DOHH2 (cell line): Measurements from ENCODE around the gene FBLN1.

Source experiments
- H3F3A ChIP-seq: fragments of 200-600 bp; sonication (generic), shearing (Covaris generic); 2 replicates; pipeline ENCODE4 v1.6.0; 2016; ENCODE audit warnings: antibody characterized with exemption, mild to moderate bottlenecking; ENCODE audit not compliant: control insufficient read depth, insufficient read depth
- H3K27ac ChIP-seq: fragments of 200-600 bp; sonication (generic); 2 replicates; pipeline ENCODE4 v1.5.1; 2014; ENCODE audit warnings: low read depth, mild to moderate bottlenecking, low read length, moderate library complexity
- H3K27me3 ChIP-seq: fragments of 200-600 bp; sonication (generic); 2 replicates; pipeline ENCODE4 v1.6.1; 2014; ENCODE audit warnings: mild to moderate bottlenecking, low read length, mixed read lengths; ENCODE audit not compliant: control insufficient read depth
- H3K36me3 ChIP-seq: fragments of 200-600 bp; sonication (generic); 2 replicates; pipeline ENCODE4 v1.6.1; 2014; ENCODE audit warnings: mild to moderate bottlenecking, low read length, moderate library complexity, mixed read lengths; ENCODE audit not compliant: control insufficient read depth
- H3K4me1 ChIP-seq: fragments of 200-600 bp; sonication (generic); 2 replicates; pipeline ENCODE4 v1.6.1; 2014; ENCODE audit warnings: mild to moderate bottlenecking, low read length, mixed read lengths; ENCODE audit not compliant: control insufficient read depth
- H3K4me2 ChIP-seq: fragments of 200-600 bp; sonication (generic); 2 replicates; pipeline ENCODE4 v1.6.0; 2014; ENCODE audit warnings: mild to moderate bottlenecking, low read length, moderate library complexity
- H3K4me3 ChIP-seq: fragments of 200-600 bp; sonication (generic); 2 replicates; pipeline ENCODE4 v1.5.1; 2014; ENCODE audit warnings: mild to moderate bottlenecking, low read length, mixed read lengths
- H3K79me2 ChIP-seq: fragments of 200-600 bp; sonication (generic); 2 replicates; pipeline ENCODE4 v1.6.1; 2014; ENCODE audit warnings: mild to moderate bottlenecking, low read length, mixed read lengths; ENCODE audit not compliant: control insufficient read depth
- H3K9me2 ChIP-seq: fragments of 200-600 bp; sonication (generic); replicated peaks from 2 replicates; pipeline ENCODE4 v1.6.1; 2014; ENCODE audit warnings: mild to moderate bottlenecking, low read length, mixed read lengths; ENCODE audit not compliant: control insufficient read depth
- H3K9me3 ChIP-seq: fragments of 200-600 bp; sonication (generic); 2 replicates; pipeline ENCODE4 v1.6.1; 2014; ENCODE audit warnings: antibody characterized with exemption, low read length, mixed read lengths; ENCODE audit not compliant: control insufficient read depth, insufficient read depth
- H4K20me1 ChIP-seq: fragments of 200-600 bp; sonication (generic); 2 replicates; pipeline ENCODE4 v1.6.0; 2014; ENCODE audit warnings: low read depth, mild to moderate bottlenecking, antibody characterized with exemption, low read length, moderate library complexity; ENCODE audit not compliant: control insufficient read depth, insufficient read depth
- EZH2phosphoT487 ChIP-seq: fragments of 200-600 bp; sonication (generic); IDR thresholded peaks from 2 replicates; pipeline ENCODE4 v1.6.1; 2017; ENCODE audit warnings: borderline replicate concordance, mild to moderate bottlenecking, antibody characterized with exemption, low read length, moderate library complexity, mixed read lengths
- TF ChIP-seq, protein P1 (sequence below): fragments of 200-600 bp; sonication (generic); IDR thresholded peaks from one replicate; pipeline ENCODE4 v1.5.1; 2014; ENCODE audit warnings: antibody characterized with exemption, mild to moderate bottlenecking, low read depth, low read length; ENCODE audit not compliant: poor library complexity, severe bottlenecking

Gene FBLN1

DNA sequence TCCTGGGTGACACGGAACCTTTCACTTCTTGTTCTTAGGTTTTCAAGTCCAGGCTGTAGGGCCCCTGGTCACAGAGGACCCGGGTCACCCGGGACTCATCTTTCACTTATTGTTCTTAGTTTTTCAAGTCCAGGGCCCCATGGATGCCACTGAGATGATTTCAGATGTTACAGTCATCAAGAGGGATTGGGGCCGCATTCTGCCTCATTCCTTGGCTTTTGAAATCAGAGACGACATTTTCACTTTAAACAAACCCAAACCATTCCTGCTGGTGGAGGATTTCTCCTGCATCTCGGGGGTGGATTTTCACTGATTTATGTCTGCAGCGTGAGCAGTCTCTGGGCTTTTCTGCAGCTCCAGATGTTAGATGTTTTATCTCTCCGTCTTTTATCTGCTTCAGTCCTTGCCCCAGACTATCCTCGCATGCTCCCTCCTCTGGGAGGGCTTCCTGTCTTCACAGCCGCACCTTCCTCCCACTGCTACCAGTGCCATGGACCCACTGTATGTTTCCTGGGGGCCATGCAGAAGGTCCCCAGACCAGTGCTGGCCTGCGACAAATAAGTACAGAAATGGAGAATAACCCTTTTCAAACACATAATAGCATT is 27.4 kb downstream of the FBLN1 start:
- H3K36me3 ChIP-seq: no peaks in the 10 kb centered on the region
- H3F3A ChIP-seq: no peaks in the 10 kb centered on the region
- H3K79me2 ChIP-seq: no peaks in the 10 kb centered on the region
- no peaks in the 10 kb centered on the region for H3K4me1 ChIP-seq
- H3K9me2 ChIP-seq: no peaks in the 10 kb centered on the region
- H3K4me3 ChIP-seq: no peak overlapping the region
- no peak overlapping the region for H3K27ac ChIP-seq
- H4K20me1 ChIP-seq: no peaks in the 10 kb centered on the region
- TF ChIP-seq, protein P1, sequence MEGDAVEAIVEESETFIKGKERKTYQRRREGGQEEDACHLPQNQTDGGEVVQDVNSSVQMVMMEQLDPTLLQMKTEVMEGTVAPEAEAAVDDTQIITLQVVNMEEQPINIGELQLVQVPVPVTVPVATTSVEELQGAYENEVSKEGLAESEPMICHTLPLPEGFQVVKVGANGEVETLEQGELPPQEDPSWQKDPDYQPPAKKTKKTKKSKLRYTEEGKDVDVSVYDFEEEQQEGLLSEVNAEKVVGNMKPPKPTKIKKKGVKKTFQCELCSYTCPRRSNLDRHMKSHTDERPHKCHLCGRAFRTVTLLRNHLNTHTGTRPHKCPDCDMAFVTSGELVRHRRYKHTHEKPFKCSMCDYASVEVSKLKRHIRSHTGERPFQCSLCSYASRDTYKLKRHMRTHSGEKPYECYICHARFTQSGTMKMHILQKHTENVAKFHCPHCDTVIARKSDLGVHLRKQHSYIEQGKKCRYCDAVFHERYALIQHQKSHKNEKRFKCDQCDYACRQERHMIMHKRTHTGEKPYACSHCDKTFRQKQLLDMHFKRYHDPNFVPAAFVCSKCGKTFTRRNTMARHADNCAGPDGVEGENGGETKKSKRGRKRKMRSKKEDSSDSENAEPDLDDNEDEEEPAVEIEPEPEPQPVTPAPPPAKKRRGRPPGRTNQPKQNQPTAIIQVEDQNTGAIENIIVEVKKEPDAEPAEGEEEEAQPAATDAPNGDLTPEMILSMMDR: no peak
- TF ChIP-seq EZH2phosphoT487: no peak
- peaks cover 12% of the 10 kb centered on the region for H3K27me3 ChIP-seq
- H3K9me3 ChIP-seq: no peaks in the 10 kb centered on the region
- no peak overlapping the region for H3K4me2 ChIP-seq

DNA sequence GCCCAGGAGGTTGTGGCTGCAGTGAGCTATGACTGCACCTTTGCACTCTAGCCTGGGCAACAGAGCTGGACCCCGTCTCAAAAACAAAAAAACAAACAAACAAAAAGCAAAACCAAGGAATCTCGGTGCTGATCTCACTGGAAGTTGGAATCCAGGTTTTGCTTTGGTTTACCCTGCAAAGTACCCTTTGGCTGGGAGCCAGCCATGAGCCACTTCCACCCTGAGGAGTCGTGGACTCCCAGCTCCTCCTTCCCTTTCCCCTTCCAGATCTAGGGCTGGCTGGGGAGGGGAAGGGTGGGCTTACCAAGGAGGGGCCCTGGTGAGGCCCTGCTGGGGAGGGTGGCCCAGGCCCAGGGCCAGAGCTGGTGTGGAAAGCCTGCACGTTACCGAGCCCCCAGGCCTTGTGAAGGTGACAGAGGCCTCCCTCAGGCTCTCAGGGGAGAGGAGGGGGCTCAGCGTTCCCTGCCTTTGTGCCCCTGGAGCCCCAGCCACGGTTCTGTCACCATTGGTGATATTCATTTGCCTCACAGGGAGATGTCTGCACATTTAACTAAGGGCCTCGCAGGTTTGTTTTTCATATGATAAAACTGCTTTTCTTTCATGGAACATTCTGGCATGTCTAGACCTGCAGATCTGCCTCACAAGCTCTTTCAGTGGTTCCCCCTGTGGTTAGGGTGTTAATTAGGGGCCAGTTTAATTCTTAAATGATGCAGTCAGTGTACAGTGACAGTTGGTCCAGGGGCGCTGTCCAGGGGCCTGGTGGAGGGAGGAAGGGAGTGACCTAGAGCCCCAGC is 29.0 kb downstream of the FBLN1 start:
- Histone ChIP-seq H3K79me2 (no peaks in the 10 kb centered on the region), H4K20me1 (no peaks in the 10 kb centered on the region), H3K9me3 (no peaks in the 10 kb centered on the region), H3K27ac (no peak overlapping the region), H3K4me2 (no peak overlapping the region), H3K36me3 (no peaks in the 10 kb centered on the region), H3K4me1 (no peaks in the 10 kb centered on the region), H3K9me2 (no peaks in the 10 kb centered on the region), H3F3A (no peaks in the 10 kb centered on the region), H3K27me3 (0 out of 2 replicates have a peak, but pooled peaks cover 3% of the 10 kb centered on the region), H3K4me3 (no peak overlapping the region)
- TF ChIP-seq, protein P1: no peak
- TF ChIP-seq EZH2phosphoT487: no peak

DNA sequence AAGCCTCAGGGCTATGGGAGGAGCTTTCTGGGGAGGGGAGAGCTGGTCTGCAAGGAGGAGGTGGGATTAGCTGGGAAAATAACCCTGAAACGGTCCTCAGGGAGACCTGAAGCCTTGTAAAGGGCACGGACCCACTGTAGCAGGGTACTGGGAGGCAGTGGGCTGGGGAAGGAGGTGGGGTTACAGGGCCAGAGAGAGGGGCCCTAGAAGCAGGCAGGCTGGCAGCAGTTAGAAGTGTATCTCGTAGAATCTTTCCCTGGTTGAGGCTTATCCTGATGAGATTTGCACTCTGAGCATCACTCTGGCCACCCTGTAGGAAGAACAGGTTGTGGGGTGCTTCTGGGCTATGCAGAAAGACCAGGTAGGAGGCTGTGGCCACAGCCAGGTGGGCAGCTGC is 29.6 kb downstream of the FBLN1 start:
- no peak overlapping the region for H3K4me3 ChIP-seq
- H3F3A ChIP-seq: no peaks in the 10 kb centered on the region
- H3K4me1 ChIP-seq: no peaks in the 10 kb centered on the region
- no peaks in the 10 kb centered on the region for H4K20me1 ChIP-seq
- no peaks in the 10 kb centered on the region for H3K9me3 ChIP-seq
- no peaks in the 10 kb centered on the region for H3K9me2 ChIP-seq
- no peak overlapping the region for H3K4me2 ChIP-seq
- no peaks in the 10 kb centered on the region for H3K27me3 ChIP-seq
- H3K27ac ChIP-seq: no peak overlapping the region
- TF ChIP-seq EZH2phosphoT487: no peak
- H3K36me3 ChIP-seq: no peaks in the 10 kb centered on the region
- no peaks in the 10 kb centered on the region for H3K79me2 ChIP-seq

DNA sequence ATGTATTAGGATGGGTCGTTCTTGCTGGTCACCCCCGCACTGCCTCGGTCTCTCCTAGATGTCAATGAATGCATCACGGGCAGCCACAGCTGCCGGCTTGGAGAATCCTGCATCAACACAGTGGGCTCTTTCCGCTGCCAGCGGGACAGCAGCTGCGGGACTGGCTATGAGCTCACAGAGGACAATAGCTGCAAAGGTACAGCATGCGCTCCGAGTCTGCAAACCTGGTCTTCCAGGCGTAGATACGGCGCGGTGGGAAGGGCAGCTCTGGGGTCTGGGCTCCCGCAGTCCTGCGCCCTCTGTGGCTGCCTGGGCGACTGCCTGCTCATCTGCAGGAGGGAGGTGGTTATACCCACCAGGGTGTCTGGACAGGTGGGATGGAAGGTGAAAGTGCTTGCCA is 31.0 kb downstream of the FBLN1 start:
- no peak for TF ChIP-seq EZH2phosphoT487
- TF ChIP-seq, protein P1: no peak
- no peak overlapping the region for H3K4me2 ChIP-seq
- no peaks in the 10 kb centered on the region for H3K36me3 ChIP-seq
- H4K20me1 ChIP-seq: no peaks in the 10 kb centered on the region
- H3K79me2 ChIP-seq: no peaks in the 10 kb centered on the region
- H3K4me1 ChIP-seq: no peaks in the 10 kb centered on the region
- no peaks in the 10 kb centered on the region for H3K27me3 ChIP-seq
- no peak overlapping the region for H3K27ac ChIP-seq
- no peaks in the 10 kb centered on the region for H3K9me2 ChIP-seq
- no peak overlapping the region for H3K4me3 ChIP-seq
- no peaks in the 10 kb centered on the region for H3F3A ChIP-seq
- H3K9me3 ChIP-seq: no peaks in the 10 kb centered on the region
